ENCODE measurements around the gene C20orf141.

- TF ChIP-seq GATA2 (IDR thresholded peaks at IDR 0.05; ENCODE audit: low read depth, low read length) (no peak), GATA3 (IDR thresholded peaks at IDR 0.05; ENCODE audit: low read depth, low read length) (no peak)
Measured at GRCh38 chr20:2775139-2775538, 39.6 kb upstream of the C20orf141 start.

All from SH-SY5Y (cell line).